VCaP (cell line): ENCODE data around the gene ATOX1.

Experiments
- H3K27ac ChIP-seq: fragments of 450-650 bp; 2 replicates; pipeline ENCODE4 v1.5.1; 2017
- TF ChIP-seq, protein P1 (sequence below): fragments of 450-650 bp; conservative IDR thresholded peaks from 2 replicates; pipeline ENCODE4 v1.5.1; 2017; ENCODE audit warnings: mild to moderate bottlenecking, moderate library complexity

Gene ATOX1

GRCh38 chr5:151773951-151774350 lies 15.5 kb upstream of the ATOX1 start:
- peak overlapping the region; percentile 96 for H3K27ac ChIP-seq
- TF ChIP-seq, protein P1, sequence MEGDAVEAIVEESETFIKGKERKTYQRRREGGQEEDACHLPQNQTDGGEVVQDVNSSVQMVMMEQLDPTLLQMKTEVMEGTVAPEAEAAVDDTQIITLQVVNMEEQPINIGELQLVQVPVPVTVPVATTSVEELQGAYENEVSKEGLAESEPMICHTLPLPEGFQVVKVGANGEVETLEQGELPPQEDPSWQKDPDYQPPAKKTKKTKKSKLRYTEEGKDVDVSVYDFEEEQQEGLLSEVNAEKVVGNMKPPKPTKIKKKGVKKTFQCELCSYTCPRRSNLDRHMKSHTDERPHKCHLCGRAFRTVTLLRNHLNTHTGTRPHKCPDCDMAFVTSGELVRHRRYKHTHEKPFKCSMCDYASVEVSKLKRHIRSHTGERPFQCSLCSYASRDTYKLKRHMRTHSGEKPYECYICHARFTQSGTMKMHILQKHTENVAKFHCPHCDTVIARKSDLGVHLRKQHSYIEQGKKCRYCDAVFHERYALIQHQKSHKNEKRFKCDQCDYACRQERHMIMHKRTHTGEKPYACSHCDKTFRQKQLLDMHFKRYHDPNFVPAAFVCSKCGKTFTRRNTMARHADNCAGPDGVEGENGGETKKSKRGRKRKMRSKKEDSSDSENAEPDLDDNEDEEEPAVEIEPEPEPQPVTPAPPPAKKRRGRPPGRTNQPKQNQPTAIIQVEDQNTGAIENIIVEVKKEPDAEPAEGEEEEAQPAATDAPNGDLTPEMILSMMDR = no peak

- TF ChIP-seq, protein P1 = no peak
- H3K27ac ChIP-seq = peak overlapping the region; percentile 96
Observed at GRCh38 chr5:151772846-151773561, 14.6 kb upstream of the ATOX1 start.

GRCh38 chr5:151772029-151772845 lies 13.8 kb upstream of the ATOX1 start:
- peak overlapping the region; percentile 96 for H3K27ac ChIP-seq

DNA sequence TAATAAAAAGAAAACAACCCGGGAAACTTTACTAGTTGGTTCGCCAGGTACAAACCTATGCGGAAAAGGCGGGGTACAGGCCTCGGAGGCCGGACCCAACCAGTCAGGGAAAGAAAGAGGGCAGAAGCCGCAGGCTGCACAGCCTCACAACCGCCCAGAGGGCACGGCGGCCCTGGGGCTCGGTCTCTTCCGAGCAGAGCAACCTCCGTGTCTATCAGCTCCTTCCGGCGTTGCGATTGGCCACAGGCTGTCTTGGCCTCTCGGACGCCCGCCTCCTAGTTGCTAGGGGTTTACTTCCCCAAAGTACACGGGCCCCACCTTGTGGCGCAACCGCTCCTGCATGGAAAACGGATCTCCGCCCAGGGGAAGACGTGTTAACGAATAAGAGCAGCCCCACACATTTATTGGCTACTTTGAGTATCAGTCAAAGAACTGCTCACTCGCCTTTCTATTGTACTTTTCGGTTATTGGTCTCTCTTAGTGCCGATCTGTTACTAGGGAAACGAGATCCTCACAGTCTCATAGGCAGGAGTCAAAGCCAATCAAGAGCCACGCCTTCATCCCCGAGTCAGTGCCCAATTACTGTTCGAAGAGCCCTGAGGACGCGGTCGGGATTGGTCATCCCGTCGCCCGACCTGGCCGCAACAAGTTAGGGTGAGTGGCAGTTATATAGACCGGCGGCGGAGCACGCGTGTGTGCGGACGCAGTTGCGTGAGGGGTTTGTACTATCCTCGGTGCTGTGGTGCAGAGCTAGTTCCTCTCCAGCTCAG lies 13.0 kb upstream of the ATOX1 start, which contains the start of gene G3BP1:
G3BP1 (plus strand) TSS at position 696 of the 770 bp plus-strand sequence. CDS start 14,667 bp downstream, outside the sequence.
- H3K27ac ChIP-seq = peak within 1 kb of the TSS; percentile 96
- TF ChIP-seq, protein P1 = peak; percentile 54

More at GRCh38 chr5:151772029-151772845, 13.8 kb upstream of the ATOX1 start:
- TF ChIP-seq, protein P1 = no peak

DNA sequence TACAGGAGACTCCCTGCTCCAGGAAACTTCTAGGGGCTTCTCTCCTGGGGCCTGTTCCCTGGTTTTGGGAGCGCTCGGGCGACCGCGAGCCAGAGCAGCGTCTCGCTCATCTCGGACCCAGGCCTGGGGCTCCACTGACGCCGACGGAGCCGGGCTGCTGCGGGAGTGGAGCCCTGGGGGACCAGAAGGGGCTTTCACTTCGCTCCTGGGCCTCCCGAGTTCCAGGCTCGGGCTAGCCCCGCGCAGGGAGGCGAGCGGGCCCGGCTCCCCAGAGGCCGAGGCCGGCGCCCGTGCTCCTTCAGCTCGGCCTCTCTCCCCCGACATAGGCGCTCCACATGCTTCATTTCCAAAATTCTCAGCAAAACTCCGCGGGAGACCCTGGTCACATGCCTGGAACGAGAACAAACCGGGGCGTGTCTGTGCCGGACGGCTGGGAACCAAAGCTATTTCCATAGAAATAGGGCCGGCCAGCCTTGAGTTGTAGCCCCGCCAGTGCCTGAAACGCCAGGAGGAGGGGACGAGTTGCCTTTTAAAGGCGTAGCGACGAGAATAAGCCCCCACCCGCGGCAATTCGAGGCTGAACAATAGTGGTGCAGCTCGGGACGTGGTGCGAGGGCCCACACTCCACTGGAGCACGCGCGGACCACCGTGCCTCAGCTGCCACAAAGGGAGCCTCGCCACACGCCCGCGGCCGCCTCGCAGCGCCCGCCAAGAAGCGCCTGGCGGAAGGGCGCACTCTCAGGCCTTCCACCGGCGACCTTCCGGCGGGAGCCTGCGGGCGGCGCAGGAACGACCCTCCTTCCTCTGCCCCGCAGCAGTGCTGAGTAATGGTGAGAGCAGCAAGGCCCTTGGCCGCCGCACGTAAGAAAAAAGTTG lies 12.2 kb upstream of the ATOX1 start:
- TF ChIP-seq, protein P1 = no peak
- peak overlapping the region; percentile 96 for H3K27ac ChIP-seq

DNA sequence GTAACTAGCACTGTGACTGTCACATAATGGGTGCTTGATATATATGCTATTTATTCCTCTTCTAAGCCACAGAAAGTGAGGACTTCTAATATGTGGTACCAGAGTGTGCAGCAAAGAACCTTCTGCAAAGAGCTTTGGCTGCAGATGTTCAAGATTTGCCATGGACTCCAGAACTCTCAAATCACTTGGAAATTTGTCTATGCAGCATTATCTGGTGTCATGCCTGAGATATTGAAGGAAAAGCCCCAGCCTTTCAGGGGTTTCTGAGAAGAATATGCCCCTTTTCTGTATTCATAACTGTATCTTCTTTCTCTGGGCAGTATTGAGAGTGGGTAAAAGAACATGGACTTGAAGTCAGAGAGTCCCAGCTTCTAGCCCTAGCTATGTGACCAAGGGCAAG lies 8.5 kb upstream of the ATOX1 start:
- TF ChIP-seq, protein P1 = no peak
- no peak overlapping the region for H3K27ac ChIP-seq
